Activated CD4-positive, alpha-beta T cell treated with anti-CD3 and anti-CD28 coated beads, Interleukin-10, Interleukin-2, amounts not matched to agents 100 ng/mL and 50 ng/mL, durations not matched to agents 16 hours and 8 hours (primary cell): ENCODE measurements around the gene IRX2.

Experiments used
- DNase-seq: peaks from one replicate; pipeline ENCODE4 v3.0.0-alpha.2; 2020

IRX2 gene

GRCh38 chr5:2751592-2752021 is at the start of gene IRX2:
TSS of gene IRX2 (minus strand) at chr5:2751677. CDS start at chr5:2751413, 264 bp downstream.
- DNase-seq = no peak

- DNase-seq = no peak
Measured at GRCh38 chr5:2800035-2800434, 48.6 kb upstream of the IRX2 start.

- DNase-seq = no peak
Measured at GRCh38 chr5:2797981-2798380, 46.5 kb upstream of the IRX2 start.

- no peak for DNase-seq
Measured at GRCh38 chr5:2797160-2797559, 45.7 kb upstream of the IRX2 start.

GRCh38 chr5:2783223-2783622 is 31.7 kb upstream of the IRX2 start:
- no peak for DNase-seq

- no peak for DNase-seq
Measured at GRCh38 chr5:2782658-2783057, 31.2 kb upstream of the IRX2 start.

- DNase-seq = no peak
Measured at GRCh38 chr5:2780421-2781171, 29.1 kb upstream of the IRX2 start.

GRCh38 chr5:2779459-2779858 is 28.0 kb upstream of the IRX2 start:
- DNase-seq = no peak

GRCh38 chr5:2776337-2777302 is 25.1 kb upstream of the IRX2 start:
- DNase-seq = no peak

- DNase-seq = no peak
Measured at GRCh38 chr5:2773327-2773726, 21.9 kb upstream of the IRX2 start.

- DNase-seq = no peak
Measured at GRCh38 chr5:2767089-2767488, 15.6 kb upstream of the IRX2 start.

- no peak for DNase-seq
Measured at GRCh38 chr5:2764581-2764980, 13.1 kb upstream of the IRX2 start.

GRCh38 chr5:2763533-2763794 is 12.0 kb upstream of the IRX2 start:
- no peak for DNase-seq

GRCh38 chr5:2762744-2763532 is 11.5 kb upstream of the IRX2 start:
- no peak for DNase-seq

- no peak for DNase-seq
Measured at GRCh38 chr5:2761921-2762488, 10.5 kb upstream of the IRX2 start.

GRCh38 chr5:2759696-2760461 is 8.4 kb upstream of the IRX2 start:
- DNase-seq = no peak

- no peak for DNase-seq
Measured at GRCh38 chr5:2759091-2759490, 7.6 kb upstream of the IRX2 start.

- no peak for DNase-seq
Measured at GRCh38 chr5:2758632-2759031, 7.2 kb upstream of the IRX2 start.

GRCh38 chr5:2757563-2758351 is 6.3 kb upstream of the IRX2 start:
- DNase-seq = no peak

GRCh38 chr5:2756211-2757152 is 5.0 kb upstream of the IRX2 start:
- no peak for DNase-seq
